ENCODE measurements around the gene AP1G2.

AP1G2 gene

DNA sequence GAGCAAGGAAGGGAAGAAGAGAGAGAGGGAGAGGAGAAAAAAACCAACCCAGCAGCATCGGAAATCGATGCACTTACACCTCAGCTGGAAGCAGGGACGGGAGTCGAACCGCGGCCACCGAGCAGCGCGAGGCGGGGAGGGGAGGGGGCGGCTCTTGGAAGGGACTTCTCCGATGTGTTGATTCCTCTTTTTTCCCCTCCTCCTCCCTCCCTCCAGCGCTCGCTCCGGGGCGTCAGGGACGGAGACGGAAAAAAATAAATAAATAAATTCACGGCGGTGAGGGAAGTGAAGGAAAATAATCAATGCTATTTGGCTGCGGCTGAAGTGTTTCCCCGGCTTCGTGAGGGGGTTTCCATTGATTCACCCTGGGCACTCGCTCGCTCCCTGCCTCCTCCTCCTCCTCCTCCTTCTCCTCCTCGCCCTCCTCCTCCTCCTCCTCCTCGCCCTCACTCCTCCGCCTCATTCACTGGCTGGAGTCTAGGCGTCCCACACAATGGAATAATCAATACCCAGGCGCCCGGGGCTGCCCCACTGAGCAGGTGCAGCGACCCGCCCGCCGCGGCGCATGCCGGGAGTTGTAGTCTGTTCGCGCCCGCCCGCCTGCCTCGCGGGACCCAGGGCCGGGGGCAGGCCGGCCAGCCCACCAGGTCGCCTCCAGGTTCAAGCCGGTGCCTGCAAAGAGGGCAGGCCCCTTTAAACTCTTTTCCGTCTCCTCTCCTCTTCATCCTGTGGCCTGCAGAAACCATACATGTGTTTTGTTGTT is 16.1 kb downstream of the AP1G2 start, which contains the start of gene ZFHX2:
ZFHX2 (minus strand) TSS at position 500 of the 763 bp plus-strand sequence. CDS start 16,440 bp downstream, outside the sequence.
- H3K36me3 ChIP-seq (ENCODE audit: control insufficient read depth in 1 of 2, insufficient read depth in 2 of 2, low read depth in 1 of 2, low read length in 2 of 2), result no peaks in the 10 kb centered on the region
- peak within 1 kb of the TSS in 1 of 2 experiments; percentile 13 for H3K4ac ChIP-seq (ENCODE audit: low read depth in 1 of 2, low read length in 2 of 2)
- WGBS, result 2% methylated on average over 37 of the region's 49 CpGs
- H3K9me3 ChIP-seq (ENCODE audit: control insufficient read depth, low read length), result no peaks in the 10 kb centered on the region
- H2BK15ac ChIP-seq (ENCODE audit: low read depth, poor library complexity, severe bottlenecking), result no peak within 1 kb of the TSS
- peaks cover 7% of the 10 kb centered on the region for H3K79me1 ChIP-seq (replicated peaks; ENCODE audit: low read length, poor library complexity, severe bottlenecking)
- peak within 1 kb of the TSS; percentile 85 for H3K4me2 ChIP-seq (ENCODE audit: low read length, poor library complexity, severe bottlenecking)
- H2BK12ac ChIP-seq (ENCODE audit: low read length in 2 of 2), result no peak within 1 kb of the TSS
- no peak within 1 kb of the TSS for H4K91ac ChIP-seq (ENCODE audit: low read length)
- H3K4me3 ChIP-seq (ENCODE audit: insufficient read depth in 1 of 2, low read depth in 1 of 2, low read length in 2 of 2), result peak within 1 kb of the TSS; percentile 69 to 89
- H3K27ac ChIP-seq (ENCODE audit: low read length, poor library complexity, severe bottlenecking), result peak within 1 kb of the TSS; percentile 52
- DNase-seq, result peak; percentile 67
- H3K27me3 ChIP-seq (ENCODE audit: control insufficient read depth in 1 of 2, insufficient read depth in 1 of 2, low read length in 2 of 2), result peaks cover 4 to 6% of the 10 kb centered on the region in 2 experiments
- H2AK5ac ChIP-seq (ENCODE audit: low read length, severe bottlenecking), result peak within 1 kb of the TSS; percentile 59
- H2BK5ac ChIP-seq (ENCODE audit: low read depth, low read length, poor library complexity, severe bottlenecking), result no peak within 1 kb of the TSS
- H2AFZ ChIP-seq (ENCODE audit: low read depth, low read length), result peak within 1 kb of the TSS; percentile 91
- peak within 1 kb of the TSS; percentile 92 for H4K8ac ChIP-seq (ENCODE audit: low read length)
- H3K9ac ChIP-seq (ENCODE audit: low read length), result peak within 1 kb of the TSS; percentile 81
- H2BK120ac ChIP-seq (ENCODE audit: low read depth, low read length), result no peak within 1 kb of the TSS
- peak within 1 kb of the TSS in 1 of 2 experiments; percentile 60 for H3K23ac ChIP-seq (ENCODE audit: low read length in 2 of 2)
- H3K4me1 ChIP-seq (ENCODE audit: control insufficient read depth, insufficient read depth, low read depth, low read length), result peaks cover 17% of the 10 kb centered on the region
- H3K18ac ChIP-seq (ENCODE audit: low read depth in 1 of 2, low read length in 2 of 2), result peak within 1 kb of the TSS in 1 of 2 experiments; percentile 49
- H3K14ac ChIP-seq (ENCODE audit: low read length in 2 of 2), result no peak within 1 kb of the TSS

DNA sequence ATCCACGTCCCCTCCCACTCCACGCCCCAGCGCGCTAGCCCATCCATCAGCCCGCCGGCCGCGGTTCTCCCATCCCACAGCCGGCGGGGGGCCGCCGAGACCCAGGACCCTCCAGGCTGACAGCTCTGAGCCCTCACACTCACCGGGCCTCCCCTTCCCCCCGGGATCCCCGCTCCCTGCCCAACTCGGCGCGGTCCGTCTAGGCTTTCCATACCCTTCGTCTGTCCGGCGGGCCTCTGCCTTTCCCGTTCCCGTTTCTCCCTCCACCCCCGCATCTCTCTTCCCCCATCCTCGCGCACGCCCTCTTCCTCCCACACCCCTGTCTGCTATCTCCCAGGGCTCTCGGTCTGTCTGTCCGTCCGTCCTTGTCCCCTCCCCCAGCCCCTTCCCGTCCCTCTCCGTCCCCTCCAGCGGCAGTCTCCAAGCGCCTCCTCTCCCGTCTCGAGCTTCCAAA is 16.8 kb downstream of the AP1G2 start:
- H3K9ac ChIP-seq (ENCODE audit: low read length), result peak overlapping the region; percentile 81
- peak overlapping the region in 1 of 2 experiments; percentile 49 for H3K18ac ChIP-seq (ENCODE audit: low read depth in 1 of 2, low read length in 2 of 2)
- peaks cover 4 to 6% of the 10 kb centered on the region in 2 experiments for H3K27me3 ChIP-seq (ENCODE audit: control insufficient read depth in 1 of 2, insufficient read depth in 1 of 2, low read length in 2 of 2)
- H2AFZ ChIP-seq (ENCODE audit: low read depth, low read length), result peak overlapping the region; percentile 91
- peak overlapping the region; percentile 85 for H3K4me2 ChIP-seq (ENCODE audit: low read length, poor library complexity, severe bottlenecking)
- H3K4ac ChIP-seq (ENCODE audit: low read depth in 1 of 2, low read length in 2 of 2), result no peak overlapping the region
- no peak overlapping the region for H2AK5ac ChIP-seq (ENCODE audit: low read length, severe bottlenecking)
- H2BK12ac ChIP-seq (ENCODE audit: low read length in 2 of 2), result no peak overlapping the region
- no peak overlapping the region for H4K8ac ChIP-seq (ENCODE audit: low read length)
- H3K27ac ChIP-seq (ENCODE audit: low read length, poor library complexity, severe bottlenecking), result peak overlapping the region; percentile 52
- no peak overlapping the region for H2BK120ac ChIP-seq (ENCODE audit: low read depth, low read length)
- peaks cover 7% of the 10 kb centered on the region for H3K79me1 ChIP-seq (replicated peaks; ENCODE audit: low read length, poor library complexity, severe bottlenecking)
- 2% methylated on average over 22 of the region's 37 CpGs for WGBS
- H3K4me3 ChIP-seq (ENCODE audit: insufficient read depth in 1 of 2, low read depth in 1 of 2, low read length in 2 of 2), result peak overlapping the region; percentile 69 to 89
- no peak overlapping the region for H2BK5ac ChIP-seq (ENCODE audit: low read depth, low read length, poor library complexity, severe bottlenecking)
- DNase-seq, result no peak
- H2BK15ac ChIP-seq (ENCODE audit: low read depth, poor library complexity, severe bottlenecking), result no peak overlapping the region
- no peak overlapping the region for H4K91ac ChIP-seq (ENCODE audit: low read length)
- H3K14ac ChIP-seq (ENCODE audit: low read length in 2 of 2), result no peak overlapping the region
- peaks cover 17% of the 10 kb centered on the region for H3K4me1 ChIP-seq (ENCODE audit: control insufficient read depth, insufficient read depth, low read depth, low read length)
- peak overlapping the region in 1 of 2 experiments; percentile 49 for H3K23ac ChIP-seq (ENCODE audit: low read length in 2 of 2)
- H3K36me3 ChIP-seq (ENCODE audit: control insufficient read depth in 1 of 2, insufficient read depth in 2 of 2, low read depth in 1 of 2, low read length in 2 of 2), result no peaks in the 10 kb centered on the region
- no peaks in the 10 kb centered on the region for H3K9me3 ChIP-seq (ENCODE audit: control insufficient read depth, low read length)

DNA sequence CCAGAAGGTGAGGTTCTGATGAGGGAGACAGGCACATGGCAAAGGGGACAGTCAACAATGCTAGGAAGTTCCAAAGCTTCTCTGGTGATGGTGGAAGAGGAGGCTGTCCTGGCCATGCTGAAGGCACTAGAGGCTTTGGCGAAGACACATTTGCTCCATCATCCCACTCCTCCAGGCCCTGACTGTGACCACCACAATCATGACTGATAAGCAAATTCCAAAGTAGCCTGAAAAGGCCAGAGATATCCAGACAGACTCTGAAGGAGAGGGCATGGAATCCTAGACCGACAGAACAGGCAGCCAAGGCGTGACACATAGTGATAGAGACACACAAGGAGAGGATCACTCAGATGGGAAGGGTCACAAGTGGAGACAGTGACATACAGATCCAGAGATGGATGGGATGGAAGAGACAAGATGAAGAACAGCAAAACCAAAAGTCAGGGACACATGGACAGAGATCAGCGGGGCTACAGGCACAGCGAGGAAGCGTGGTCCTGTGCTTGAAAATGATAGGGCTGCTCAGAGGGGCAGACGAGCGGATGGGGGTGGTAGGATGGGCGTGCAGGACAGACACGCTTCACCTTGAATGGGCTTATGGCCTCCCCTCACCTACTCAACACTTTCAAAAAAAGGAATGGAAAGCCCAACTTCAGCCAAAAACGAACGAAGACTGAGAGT is 17.3 kb downstream of the AP1G2 start:
- Histone ChIP-seq H3K36me3 (ENCODE audit: control insufficient read depth in 1 of 2, insufficient read depth in 2 of 2, low read depth in 1 of 2, low read length in 2 of 2) (no peaks in the 10 kb centered on the region), H2BK15ac (ENCODE audit: low read depth, poor library complexity, severe bottlenecking) (no peak overlapping the region), H3K18ac (ENCODE audit: low read depth in 1 of 2, low read length in 2 of 2) (no peak overlapping the region), H3K9me3 (ENCODE audit: control insufficient read depth, low read length) (no peaks in the 10 kb centered on the region), H4K91ac (ENCODE audit: low read length) (no peak overlapping the region), H3K4me2 (ENCODE audit: low read length, poor library complexity, severe bottlenecking) (peak overlapping the region; percentile 85), H2AFZ (ENCODE audit: low read depth, low read length) (no peak overlapping the region), H3K4me1 (ENCODE audit: control insufficient read depth, insufficient read depth, low read depth, low read length) (peaks cover 17% of the 10 kb centered on the region), H3K23ac (ENCODE audit: low read length in 2 of 2) (peak overlapping the region in 1 of 2 experiments; percentile 60), H2BK12ac (ENCODE audit: low read length in 2 of 2) (no peak overlapping the region), H3K4ac (ENCODE audit: low read depth in 1 of 2, low read length in 2 of 2) (no peak overlapping the region), H3K27ac (ENCODE audit: low read length, poor library complexity, severe bottlenecking) (no peak overlapping the region), H2AK5ac (ENCODE audit: low read length, severe bottlenecking) (peak overlapping the region; percentile 23), H3K79me1 (replicated peaks; ENCODE audit: low read length, poor library complexity, severe bottlenecking) (peaks cover 7% of the 10 kb centered on the region), H2BK120ac (ENCODE audit: low read depth, low read length) (no peak overlapping the region), H3K14ac (ENCODE audit: low read length in 2 of 2) (no peak overlapping the region), H3K4me3 (ENCODE audit: insufficient read depth in 1 of 2, low read depth in 1 of 2, low read length in 2 of 2) (peak overlapping the region; percentile 69 to 89), H2BK5ac (ENCODE audit: low read depth, low read length, poor library complexity, severe bottlenecking) (no peak overlapping the region), H3K27me3 (ENCODE audit: control insufficient read depth in 1 of 2, insufficient read depth in 1 of 2, low read length in 2 of 2) (peaks cover 4 to 6% of the 10 kb centered on the region in 2 experiments), H3K9ac (ENCODE audit: low read length) (peak overlapping the region; percentile 81), H4K8ac (ENCODE audit: low read length) (no peak overlapping the region)
- no peak for DNase-seq
- WGBS, result 26% methylated on average over 10 of the region's 12 CpGs
